B cell (primary cell): ENCODE results near the gene NETO1.

Source experiments
- CTCF ChIP-seq: fragments of 200-600 bp; IDR thresholded peaks from one replicate; pipeline ENCODE4 v1.8.0; 2022; ENCODE audit warnings: antibody characterized with exemption, mild to moderate bottlenecking
- EZH2 ChIP-seq: IDR thresholded peaks from 2 replicates; pipeline ENCODE4 v1.6.1; 2012; ENCODE audit warnings: borderline replicate concordance, low read depth, mild to moderate bottlenecking, moderate library complexity, low read length; ENCODE audit not compliant: insufficient read depth, poor library complexity, severe bottlenecking

- TF ChIP-seq CTCF (no peak), EZH2 (no peak)
Measured at GRCh38 chr18:72868585-72869225, 918 bp upstream of the NETO1 start.
